Tibial artery (tissue), 4 donors: Measurements from ENCODE around the gene FGB.

ENCODE experiments used
- DNase-seq, 2 donors: peaks; one replicate each; pipeline ENCODE4 v3.0.0-alpha.2; 2019
- H3K27ac ChIP-seq, 2 donors: fragments of 200-600 bp; sonication (generic) in 1 of 2; 1 replicate in 1 of 2; 2 replicates in 1 of 2; pipeline ENCODE4 v1.5.1; 2018 to 2019; ENCODE audit warnings: mild to moderate bottlenecking in 1 of 2
- H3K27me3 ChIP-seq, 2 donors: fragments of 200-600 bp; sonication (generic) in 1 of 2; one replicate each; pipeline versions ENCODE4 v1.5.1 to v1.6.0; 2016 to 2019
- H3K36me3 ChIP-seq, 3 donors: fragments of 200-600 bp; sonication (generic) in 2 of 3; one replicate each; pipeline ENCODE4 v1.5.1; 2016 to 2019; ENCODE audit warnings: mild to moderate bottlenecking in 2 of 3
- H3K4me1 ChIP-seq, 4 donors: fragments of 200-600 bp; sonication (generic) in 2 of 4; 1 replicate in 3 of 4; 2 replicates in 1 of 4; pipeline ENCODE4 v1.5.1; 2016 to 2019
- H3K4me3 ChIP-seq, 2 donors: fragments of 200-600 bp; sonication (generic) in 1 of 2; 1 replicate in 1 of 2; 2 replicates in 1 of 2; pipeline ENCODE4 v1.5.1; 2018 to 2019; ENCODE audit warnings: mild to moderate bottlenecking in 2 of 2
- H3K9me3 ChIP-seq, 3 donors: fragments of 200-600 bp; sonication (generic) in 1 of 3; one replicate each; pipeline ENCODE4 v1.5.1; 2016 to 2019
- CTCF ChIP-seq, 2 experiments: fragments of 200-600 bp in 1 of 2; fragments of 450-650 bp in 1 of 2; IDR thresholded peaks; one replicate each; pipeline ENCODE4 v1.5.1; 2017 to 2019; ENCODE audit warnings: antibody characterized with exemption in 2 of 2, mild to moderate bottlenecking in 1 of 2, moderate library complexity in 1 of 2
- intact Hi-C: fragments of 100-400 bp; cut with DNase I; formaldehyde crosslinking; loops from one replicate; pipeline ENCODE4 v1.15.0; 2023; ENCODE audit warnings: low total_unique reads

Gene FGB

DNA sequence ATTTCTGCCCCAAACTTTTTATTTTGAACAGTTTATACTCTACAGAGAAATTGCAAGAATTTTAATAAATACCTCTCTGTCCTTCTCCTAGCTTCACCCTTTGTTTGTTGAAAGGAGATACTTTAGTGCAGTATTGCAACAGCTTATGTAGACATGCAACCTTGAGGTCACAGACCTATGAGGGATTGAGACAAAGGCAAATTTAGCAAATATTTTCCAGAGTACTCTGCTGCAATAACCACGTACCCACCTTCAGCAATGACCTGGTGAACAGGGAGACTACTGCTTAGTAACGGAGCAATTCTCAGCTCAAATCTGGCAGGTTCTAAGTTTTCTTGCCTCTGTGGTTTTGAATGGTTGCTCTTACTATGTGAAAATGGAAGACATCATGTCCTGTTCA is 14.5 kb downstream of the FGB start:
- no peak overlapping the region for H3K27ac ChIP-seq
- no peaks in the 10 kb centered on the region for H3K36me3 ChIP-seq
- no peak overlapping the region for H3K4me3 ChIP-seq
- no peaks in the 10 kb centered on the region for H3K9me3 ChIP-seq
- H3K27me3 ChIP-seq, result peaks cover 0 to 7% of the 10 kb centered on the region in 2 donors
- intact Hi-C loops, result no loop called here
- H3K4me1 ChIP-seq, result no peaks in the 10 kb centered on the region
- no peak for DNase-seq
- TF ChIP-seq CTCF (IDR thresholded peaks at IDR 0.05), result no peak

- H3K27me3 ChIP-seq, result peaks cover 0 to 7% of the 10 kb centered on the region in 2 donors
- intact Hi-C loops, result no loop called here
- no peaks in the 10 kb centered on the region for H3K4me1 ChIP-seq
- TF ChIP-seq CTCF (IDR thresholded peaks at IDR 0.05), result no peak
- no peak for DNase-seq
- H3K36me3 ChIP-seq, result no peaks in the 10 kb centered on the region
- H3K27ac ChIP-seq, result no peak overlapping the region
- no peaks in the 10 kb centered on the region for H3K9me3 ChIP-seq
- H3K4me3 ChIP-seq, result no peak overlapping the region
Measured at GRCh38 chr4:154578919-154579318, 16.1 kb downstream of the FGB start.

- H3K27ac ChIP-seq, result no peak overlapping the region
- intact Hi-C loops, result no loop called here
- H3K36me3 ChIP-seq, result no peaks in the 10 kb centered on the region
- H3K27me3 ChIP-seq, result peaks cover 0 to 4% of the 10 kb centered on the region in 2 donors
- no peaks in the 10 kb centered on the region for H3K9me3 ChIP-seq
- H3K4me3 ChIP-seq, result no peak overlapping the region
- no peak for TF ChIP-seq CTCF (IDR thresholded peaks at IDR 0.05)
- H3K4me1 ChIP-seq, result no peaks in the 10 kb centered on the region
- no peak for DNase-seq
Measured at GRCh38 chr4:154579927-154580326, 17.1 kb downstream of the FGB start.

GRCh38 chr4:154582723-154583122 is 19.9 kb downstream of the FGB start:
- Histone ChIP-seq H3K9me3 (no peaks in the 10 kb centered on the region), H3K27me3 (no peaks in the 10 kb centered on the region), H3K36me3 (no peaks in the 10 kb centered on the region), H3K4me3 (no peak overlapping the region), H3K4me1 (no peaks in the 10 kb centered on the region), H3K27ac (no peak overlapping the region)
- intact Hi-C loops, result no loop called here
- no peak for DNase-seq
- no peak for TF ChIP-seq CTCF (IDR thresholded peaks at IDR 0.05)

- Histone ChIP-seq H3K36me3 (no peaks in the 10 kb centered on the region), H3K27ac (no peak overlapping the region), H3K4me1 (no peaks in the 10 kb centered on the region), H3K27me3 (no peaks in the 10 kb centered on the region), H3K4me3 (no peak overlapping the region), H3K9me3 (no peaks in the 10 kb centered on the region)
- DNase-seq, result no peak
- no peak for TF ChIP-seq CTCF (IDR thresholded peaks at IDR 0.05)
- intact Hi-C loops, result no loop called here
Measured at GRCh38 chr4:154583230-154583629, 20.4 kb downstream of the FGB start.

DNA sequence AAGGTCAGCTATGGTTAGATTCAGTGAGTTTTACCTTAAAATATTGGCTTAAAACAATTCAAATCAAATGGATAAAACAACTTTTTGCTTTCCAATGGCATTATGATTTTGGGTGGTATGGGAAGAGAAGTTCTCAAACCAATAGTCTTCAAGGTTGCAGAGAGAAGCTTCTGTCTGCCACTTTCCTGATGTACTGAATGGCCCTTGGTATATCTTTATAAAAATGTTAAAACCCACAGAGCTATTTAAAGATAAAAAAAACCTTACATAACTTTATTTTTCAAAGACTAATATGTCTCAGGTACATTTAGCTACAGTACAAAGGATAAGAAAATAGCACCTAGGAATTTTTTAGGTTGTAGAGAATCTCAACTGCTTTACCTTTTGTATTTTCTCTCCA is 20.9 kb downstream of the FGB start:
- no peak for DNase-seq
- Histone ChIP-seq H3K27ac (no peak overlapping the region), H3K4me3 (no peak overlapping the region), H3K9me3 (no peaks in the 10 kb centered on the region), H3K36me3 (no peaks in the 10 kb centered on the region), H3K4me1 (no peaks in the 10 kb centered on the region), H3K27me3 (no peaks in the 10 kb centered on the region)
- no peak for TF ChIP-seq CTCF (IDR thresholded peaks at IDR 0.05)
- intact Hi-C loops, result no loop called here
